HG03097 (cell line): ENCODE data around the gene SGK1.
"Not testable (repeated sequence)": the region's sequence is repeated elsewhere in the genome, so short reads cannot be mapped to it uniquely, and the experiment has no call there.

Experiments
- ATAC-seq: cut with Tn5 transposase; IDR thresholded peaks from one replicate; pipeline ENCODE4 v1.9.1; 2021; ENCODE audit not compliant: unreplicated experiment, low FRiP score

SGK1 gene

GRCh38 chr6:134257516-134257915 is 60.4 kb downstream of the SGK1 start:
- no peak for ATAC-seq

- no peak for ATAC-seq
These were observed 61.0 kb downstream of the SGK1 start for GRCh38 chr6:134256862-134257261.

GRCh38 chr6:134255280-134255679 is 62.6 kb downstream of the SGK1 start:
- ATAC-seq = not testable (repeated sequence)

- no peak for ATAC-seq
These were observed 63.8 kb downstream of the SGK1 start for GRCh38 chr6:134254118-134254517.

GRCh38 chr6:134253681-134254080 is 64.2 kb downstream of the SGK1 start:
- ATAC-seq = no peak

- no peak for ATAC-seq
These were observed 66.6 kb downstream of the SGK1 start for GRCh38 chr6:134251320-134251719.

GRCh38 chr6:134250776-134251175 is 67.1 kb downstream of the SGK1 start:
- no peak for ATAC-seq

GRCh38 chr6:134249759-134250602 is 67.9 kb downstream of the SGK1 start:
- no peak for ATAC-seq

DNA sequence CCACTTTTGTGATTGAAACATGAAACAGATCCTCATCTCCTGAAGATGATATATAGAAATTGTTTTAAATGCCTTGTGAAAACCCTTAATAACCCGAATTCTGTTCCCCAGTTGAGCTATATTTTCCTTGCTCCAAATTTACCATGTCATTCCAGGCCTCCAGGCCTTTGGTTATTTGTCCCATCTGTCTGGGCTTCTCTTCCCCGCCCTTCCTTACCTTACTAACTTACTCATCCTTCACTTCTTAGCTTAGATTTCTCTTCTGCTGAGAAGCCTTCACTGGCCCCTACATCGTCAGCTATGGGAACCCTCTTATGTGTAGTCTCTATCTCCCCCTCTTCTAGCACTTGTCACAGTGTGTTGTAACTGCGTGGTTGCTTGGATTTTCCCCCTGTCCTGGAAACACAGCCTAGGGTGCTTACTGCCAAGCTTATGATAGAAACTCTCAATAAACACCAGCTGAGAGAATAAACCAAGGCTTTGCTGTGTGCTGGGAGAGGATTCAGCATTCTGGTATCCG is 68.6 kb downstream of the SGK1 start:
- ATAC-seq = no peak

DNA sequence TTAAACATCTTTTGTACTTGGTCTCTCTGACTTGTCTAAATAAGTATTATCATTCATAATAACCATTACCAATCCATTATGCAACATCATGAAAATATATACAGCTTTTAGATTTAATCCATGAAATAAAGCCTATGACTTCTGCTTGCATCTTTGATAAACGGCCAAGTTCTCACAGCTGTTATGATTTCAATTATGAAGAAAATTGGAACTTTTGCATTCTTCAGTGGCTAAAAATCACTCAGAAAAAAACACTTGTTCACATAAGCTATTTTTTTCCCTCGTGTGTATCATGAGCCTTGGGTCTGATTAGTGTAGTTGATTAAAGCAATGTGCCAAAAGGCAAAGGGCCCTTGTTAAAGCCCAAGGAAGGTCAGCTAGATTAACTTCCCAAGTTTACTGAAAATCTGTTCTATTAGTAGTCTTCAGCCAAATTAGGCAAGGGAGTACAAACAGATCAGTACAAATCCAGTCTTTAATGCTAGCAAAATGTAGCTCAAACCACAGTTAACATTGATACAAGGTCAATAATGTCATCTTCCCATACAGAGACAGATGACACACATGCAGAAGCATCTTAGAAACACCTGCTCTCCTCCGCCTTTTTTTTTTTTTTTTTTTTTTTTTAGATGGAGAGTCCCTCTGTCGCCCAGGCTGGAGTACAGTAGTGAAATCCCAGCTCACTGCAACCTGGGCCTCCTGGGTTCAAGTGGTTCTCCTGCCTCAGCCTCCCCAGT is 69.9 kb downstream of the SGK1 start:
- ATAC-seq = no peak

DNA sequence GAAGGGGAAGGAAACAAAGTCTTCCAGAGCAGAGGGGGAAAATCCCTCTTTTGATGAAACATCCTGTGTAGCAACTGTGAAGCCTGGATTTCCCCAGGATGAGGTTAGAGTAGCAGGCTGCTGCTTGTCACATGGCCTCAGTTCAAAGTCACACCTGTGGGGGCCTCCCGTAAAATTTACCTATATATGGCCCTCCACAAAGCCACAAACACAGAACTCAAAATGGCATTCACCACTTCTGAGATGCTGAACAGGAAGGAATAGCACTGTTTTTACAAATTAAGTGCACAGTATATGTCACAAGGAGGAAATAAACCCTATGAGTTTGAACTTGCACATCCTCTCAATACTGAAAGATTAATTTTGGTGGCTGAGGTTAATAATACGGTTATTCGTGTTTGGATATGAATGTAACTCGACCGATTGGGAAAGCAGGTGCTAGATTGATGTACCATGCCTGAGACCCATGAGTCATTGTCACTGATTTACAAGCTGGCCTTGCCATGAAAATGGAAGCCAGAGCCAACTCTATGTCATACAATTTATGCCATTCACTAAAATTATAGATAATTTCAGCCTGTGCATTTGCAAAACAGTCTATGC is 70.6 kb downstream of the SGK1 start:
- peak; percentile 92 for ATAC-seq

GRCh38 chr6:134245706-134246105 is 72.2 kb downstream of the SGK1 start:
- no peak for ATAC-seq

- ATAC-seq = no peak
These were observed 72.9 kb downstream of the SGK1 start for GRCh38 chr6:134245041-134245440.

GRCh38 chr6:134240665-134241431 is 77.1 kb downstream of the SGK1 start:
- no peak for ATAC-seq

DNA sequence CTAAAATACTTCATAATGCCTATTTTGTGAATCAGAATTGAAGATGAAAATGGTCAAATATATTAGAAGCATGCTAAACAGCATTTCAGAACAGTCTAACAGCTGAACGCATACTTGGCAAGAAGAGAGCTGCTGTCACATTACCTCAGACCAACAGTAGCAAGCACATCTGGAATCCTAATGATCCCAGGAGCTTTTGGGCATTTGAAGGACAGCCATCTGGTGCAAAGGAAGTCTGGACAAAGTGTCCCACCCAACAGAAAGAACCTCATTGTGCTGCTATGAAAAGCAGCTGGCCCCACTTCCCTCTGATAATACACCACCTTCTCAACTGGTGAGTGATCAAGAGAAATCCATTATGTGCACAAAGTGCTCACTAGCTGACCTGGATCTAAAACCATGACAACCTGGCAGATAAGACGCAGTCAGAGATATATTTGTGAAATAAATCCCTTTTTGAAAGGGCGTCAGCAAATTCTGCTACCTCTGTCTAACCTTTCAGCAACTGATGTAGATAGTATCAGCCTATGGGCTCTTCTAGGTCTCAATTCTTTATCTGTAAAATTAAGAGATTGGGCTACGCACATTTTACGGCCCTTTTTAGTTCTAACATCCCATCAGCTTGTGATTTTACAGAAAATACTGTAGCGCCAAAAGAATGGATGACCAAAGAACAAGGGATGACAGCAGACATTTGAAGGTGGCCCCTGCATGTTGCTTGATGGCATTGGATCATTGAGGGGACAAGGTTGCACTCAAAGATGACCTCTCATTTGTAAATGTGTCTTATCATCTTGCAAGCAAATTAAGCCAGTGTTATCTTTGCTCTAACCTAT is 78.7 kb downstream of the SGK1 start:
- ATAC-seq = no peak

- ATAC-seq = no peak
These were observed 79.9 kb downstream of the SGK1 start for GRCh38 chr6:134238006-134238405.

- peak; percentile 92 for ATAC-seq
These were observed 81.8 kb downstream of the SGK1 start for GRCh38 chr6:134235937-134236751.

- ATAC-seq = not testable (repeated sequence)
These were observed 82.6 kb downstream of the SGK1 start for GRCh38 chr6:134235334-134235733.
